IPS-NIHi11 (cell line): Measurements from ENCODE around the gene TOM1L2.
A peak's percentile ranks its signal among the peaks of the same experiment; 100 is the strongest.
"Not testable (repeated sequence)": the region's sequence is repeated elsewhere in the genome, so short reads cannot be mapped to it uniquely, and the experiment has no call there.

Experiments used
- DNase-seq: peaks from one replicate; pipeline ENCODE4 v3.0.0; 2012; ENCODE audit warnings: mixed read lengths, low spot score

TOM1L2 gene

DNA sequence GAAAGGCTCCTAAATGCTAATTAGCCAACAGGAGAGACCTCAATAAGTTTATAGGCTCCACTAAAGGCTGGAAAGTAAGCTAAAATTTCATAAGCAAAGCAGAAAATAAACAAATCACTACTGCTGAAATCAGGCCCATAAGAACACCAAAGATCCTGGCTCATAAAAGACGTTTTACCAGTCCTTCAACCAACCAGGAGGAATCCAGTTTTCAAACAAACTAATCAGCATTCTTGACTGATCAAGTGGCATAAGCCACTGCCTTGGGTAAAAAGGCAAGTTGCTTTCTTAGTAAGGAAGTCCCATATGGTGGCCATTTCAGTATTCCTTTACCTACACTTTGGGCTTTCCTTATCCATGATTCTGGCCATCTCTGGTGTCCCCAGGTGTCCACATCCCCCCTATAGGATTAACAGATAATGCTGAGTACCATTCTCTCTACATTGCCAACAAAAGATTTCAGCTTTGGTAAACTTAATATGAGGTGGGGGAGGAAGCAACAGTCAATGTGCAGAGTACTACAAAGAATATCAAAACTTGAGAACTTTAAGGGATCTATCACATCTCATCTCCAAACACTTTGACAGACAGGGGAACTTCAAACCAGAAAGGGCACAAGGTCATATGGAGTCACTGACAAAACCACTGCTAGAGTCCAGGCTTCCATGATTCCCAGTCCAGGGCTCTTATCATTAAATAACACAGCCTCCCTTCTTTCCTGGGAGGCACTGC, 1.3 kb downstream of the TOM1L2 start:
- DNase-seq, result no peak

DNA sequence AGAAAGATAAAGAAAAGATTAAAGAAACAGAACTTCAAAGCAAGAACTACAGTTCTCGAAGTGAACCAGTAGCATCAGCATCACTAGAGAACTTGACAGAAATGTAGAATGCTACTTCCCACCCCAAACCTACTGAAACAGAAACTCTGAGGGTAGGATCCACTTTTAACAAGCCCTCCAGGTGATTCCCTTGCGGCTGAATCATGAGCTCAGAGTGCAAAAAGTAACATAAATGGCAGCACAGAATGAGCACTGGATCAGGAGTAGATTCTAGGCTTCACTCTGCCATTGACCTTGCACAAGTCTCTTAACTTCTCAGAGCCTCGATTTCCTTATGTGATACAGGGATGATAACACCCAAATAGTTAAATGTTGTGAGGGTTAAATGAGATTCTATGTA, 5.8 kb downstream of the TOM1L2 start:
- no peak for DNase-seq

DNA sequence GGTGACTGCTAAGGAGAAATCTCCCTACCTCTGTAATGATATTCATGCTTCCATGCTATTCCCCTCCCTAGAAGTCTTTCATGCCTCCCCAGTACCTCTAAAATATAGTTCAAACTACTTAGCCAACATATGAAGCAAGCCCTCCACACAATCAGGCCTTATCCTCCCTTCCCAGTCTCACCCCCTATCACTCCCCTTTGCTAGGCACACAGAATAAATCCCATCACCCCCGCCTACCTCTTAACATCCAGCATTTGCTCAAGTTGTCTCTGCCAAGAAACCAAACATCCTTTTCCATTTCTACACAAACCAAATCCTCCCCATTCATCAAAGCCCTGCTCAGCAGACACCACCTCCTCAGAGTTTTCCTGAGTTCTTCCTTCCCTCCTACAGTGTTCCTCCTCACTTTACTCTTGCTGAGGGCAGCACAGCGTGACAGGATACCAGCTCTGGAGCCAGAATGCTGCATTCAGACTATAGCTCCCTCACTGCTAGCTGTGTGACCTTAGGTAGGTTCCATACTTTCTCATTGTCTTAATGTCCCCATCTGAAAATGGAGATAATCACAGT, 7.0 kb downstream of the TOM1L2 start:
- DNase-seq, result no peak

DNA sequence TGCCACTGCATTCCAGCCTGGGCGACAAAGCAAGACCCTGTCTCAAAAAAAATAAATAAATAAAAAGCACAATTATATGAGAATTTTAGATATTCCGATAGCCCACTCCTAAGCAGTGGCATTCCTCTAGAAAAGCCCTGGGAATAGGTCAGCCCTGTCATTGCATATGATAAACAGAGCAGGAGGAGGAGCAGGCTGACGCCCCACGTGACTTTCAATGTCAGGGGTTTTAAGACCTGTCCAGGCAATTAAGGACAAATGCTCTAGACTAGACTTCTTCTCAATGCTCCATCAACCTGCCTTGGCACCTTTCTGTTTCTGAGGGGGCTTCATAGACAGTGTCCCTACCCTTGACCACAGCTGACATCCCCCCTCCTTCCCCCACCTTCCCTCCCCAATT, 7.5 kb downstream of the TOM1L2 start:
- DNase-seq, result no peak

DNA sequence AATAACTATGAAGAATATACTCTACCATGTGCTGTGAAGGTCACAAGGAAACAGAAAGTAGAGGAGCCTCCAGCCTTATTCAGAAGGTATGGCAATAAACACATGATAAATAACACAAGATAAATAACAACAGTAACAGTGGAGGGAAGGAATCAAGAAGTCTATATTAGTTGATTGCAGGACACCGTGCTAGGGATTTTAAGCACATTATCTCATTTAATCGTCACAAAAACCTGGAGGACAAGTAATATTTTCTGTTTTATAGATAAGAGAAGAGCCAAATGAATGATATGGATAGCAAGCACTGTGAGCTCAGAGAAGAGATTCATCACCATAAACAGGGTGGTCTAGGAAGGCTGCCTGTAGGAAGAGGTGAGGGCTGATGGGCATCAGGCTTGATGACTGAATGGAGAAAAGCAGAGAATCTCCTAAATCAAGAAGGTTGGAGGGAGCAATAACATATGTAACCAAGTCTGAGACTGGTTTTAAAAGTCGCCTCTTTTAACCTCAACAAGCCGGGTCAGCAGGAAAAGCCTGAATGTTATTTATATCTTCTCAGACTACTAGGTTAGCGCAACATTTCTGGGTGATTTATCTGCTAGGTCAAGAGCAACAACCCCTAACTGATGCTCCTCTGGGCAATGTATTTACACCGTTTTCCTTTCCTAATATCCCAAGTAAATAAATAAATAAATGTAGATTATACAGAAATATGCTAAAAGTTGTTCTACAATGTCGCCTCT, 8.3 kb downstream of the TOM1L2 start:
- DNase-seq, result no peak

DNA sequence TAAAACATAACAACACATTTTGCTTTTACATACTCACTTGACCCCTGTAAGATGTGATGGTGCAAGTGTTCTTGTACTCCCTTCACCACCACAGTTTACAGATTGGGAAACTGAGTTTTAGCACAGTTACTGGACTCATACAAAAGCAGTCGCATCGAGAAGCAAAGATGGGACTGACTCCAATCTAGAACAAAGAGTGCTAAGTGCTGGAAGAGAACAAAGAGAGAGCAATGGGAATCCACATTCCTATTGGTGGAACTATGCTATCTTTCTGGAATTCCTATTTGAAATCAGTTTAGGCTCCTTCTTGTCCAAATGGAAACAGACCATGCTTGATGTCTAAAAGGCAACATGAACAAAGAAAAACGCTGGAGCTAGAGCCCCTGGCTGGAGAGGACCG, 9.1 kb downstream of the TOM1L2 start:
- DNase-seq, result no peak

DNA sequence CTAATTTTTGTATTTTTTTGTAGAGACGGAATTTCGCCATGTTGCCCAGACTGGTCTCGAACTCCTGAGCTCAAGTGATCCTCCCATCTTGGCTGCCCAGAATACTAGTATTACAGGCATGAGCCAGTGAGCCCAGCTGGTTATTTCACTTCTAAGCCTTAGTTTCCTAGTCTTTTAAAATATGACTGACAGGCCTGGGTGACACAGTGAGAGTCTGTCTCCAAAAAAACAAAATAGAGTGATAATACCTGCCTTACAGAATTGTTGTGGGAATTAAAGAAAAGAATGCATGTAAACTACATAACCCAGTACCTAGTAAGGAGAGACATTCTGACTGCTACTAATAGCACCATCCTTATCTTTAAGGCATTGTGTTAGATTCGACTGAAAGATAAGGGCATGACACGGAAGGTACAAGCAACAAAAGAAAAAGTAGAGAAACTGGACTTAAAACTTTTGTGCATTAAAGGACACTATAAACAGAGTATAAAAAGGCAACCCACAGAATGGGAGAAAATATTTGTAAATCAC, 11.6 kb downstream of the TOM1L2 start:
- no peak for DNase-seq

DNA sequence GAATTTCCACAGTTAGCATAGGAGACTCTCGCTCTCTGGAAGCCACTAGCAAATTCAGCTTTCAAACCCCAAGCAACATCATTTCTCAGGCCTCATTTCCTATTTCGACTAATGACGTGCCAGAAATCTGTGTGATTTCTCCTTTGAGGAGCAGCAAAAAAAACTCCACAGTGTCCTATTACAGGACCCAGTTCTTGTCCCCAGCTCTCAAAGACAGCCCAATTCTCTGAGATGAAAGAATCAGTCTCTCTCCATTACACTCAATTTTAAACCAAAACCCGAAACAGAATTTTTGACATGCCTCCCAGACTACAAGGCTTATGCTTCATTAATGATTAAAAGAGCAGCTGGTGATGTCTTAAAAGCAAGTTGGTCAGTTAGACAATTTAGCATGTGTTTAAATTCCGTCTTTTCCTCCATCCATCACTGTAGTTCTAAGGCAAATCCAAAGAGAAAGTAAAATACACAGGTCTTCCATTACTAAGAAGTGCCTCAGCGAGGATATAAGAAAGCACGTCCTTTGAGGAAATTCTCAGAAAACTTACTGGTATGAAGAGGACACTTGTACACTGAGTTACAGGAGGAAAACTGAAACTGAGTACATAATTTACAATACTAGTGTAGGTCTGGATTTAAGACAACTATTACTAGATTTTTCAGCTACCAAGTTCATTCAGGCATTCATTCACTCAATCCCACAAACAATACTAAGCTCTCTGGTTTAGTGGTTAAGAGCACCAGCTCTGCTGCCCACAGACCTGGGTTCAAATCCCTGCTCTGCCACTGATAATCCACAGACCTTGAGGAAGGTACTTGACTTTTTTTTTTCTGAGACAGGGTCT, 12.5 kb downstream of the TOM1L2 start:
- no peak for DNase-seq

DNA sequence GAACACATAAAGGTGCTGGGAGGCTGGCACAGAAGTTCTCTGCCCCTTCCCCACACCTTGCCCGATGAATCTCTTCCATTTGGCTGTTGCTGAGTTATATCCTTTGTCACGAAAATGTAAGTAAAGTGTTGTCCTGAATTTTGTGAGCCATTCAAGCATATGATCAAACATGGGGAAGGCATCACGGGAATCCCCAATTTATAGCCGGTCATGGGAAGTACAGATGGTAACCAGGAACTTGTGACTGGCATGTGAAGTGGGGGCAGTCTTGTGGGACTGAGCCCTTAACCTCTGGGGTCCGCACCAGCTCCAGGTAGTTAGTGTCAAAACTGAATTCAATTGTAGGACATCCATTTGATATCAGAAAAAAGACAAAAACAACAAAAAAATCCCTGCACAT, 13.2 kb downstream of the TOM1L2 start:
- no peak for DNase-seq

DNA sequence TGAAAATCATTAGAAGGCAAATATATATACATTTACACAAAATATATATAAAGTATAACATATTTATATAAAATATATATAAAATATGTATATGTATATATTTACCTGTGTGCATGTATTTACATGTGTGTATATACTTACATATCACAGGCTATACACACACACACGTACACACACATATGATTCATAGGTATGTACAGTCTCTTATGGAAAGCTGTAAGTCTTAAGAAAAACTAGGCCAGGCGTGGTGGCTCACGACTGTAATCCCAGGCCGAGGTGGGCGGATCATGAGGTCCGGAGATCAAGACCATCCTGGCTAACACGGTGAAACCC, 14.7 kb downstream of the TOM1L2 start:
- DNase-seq, result no peak

DNA sequence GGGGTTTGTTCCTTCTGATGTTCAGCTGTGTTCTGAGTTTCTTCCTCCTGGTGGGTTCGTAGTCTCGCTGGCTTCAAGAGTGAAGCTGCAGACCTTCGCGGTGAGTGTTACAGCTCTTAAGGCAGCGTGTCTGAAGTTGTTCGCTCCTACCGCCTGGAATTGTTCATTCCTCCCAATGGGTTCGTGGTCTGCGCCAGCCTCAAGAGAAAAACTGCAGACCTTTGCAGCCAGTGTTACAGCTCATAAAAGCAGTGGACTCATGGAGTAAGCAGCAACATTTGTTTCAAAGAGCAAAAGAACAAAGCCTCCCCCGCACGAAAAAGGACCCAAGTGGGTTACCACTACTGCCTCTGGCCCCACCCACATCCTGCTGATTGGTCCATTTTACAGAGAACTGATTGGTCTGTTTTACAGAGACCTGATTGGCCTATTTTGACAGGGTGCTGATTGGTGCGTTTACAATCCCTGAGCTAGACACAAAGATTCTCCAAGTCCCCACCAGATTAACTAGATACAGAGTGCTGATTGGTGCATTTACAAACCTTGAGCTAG, 16.3 kb downstream of the TOM1L2 start:
- not testable (repeated sequence) for DNase-seq

DNA sequence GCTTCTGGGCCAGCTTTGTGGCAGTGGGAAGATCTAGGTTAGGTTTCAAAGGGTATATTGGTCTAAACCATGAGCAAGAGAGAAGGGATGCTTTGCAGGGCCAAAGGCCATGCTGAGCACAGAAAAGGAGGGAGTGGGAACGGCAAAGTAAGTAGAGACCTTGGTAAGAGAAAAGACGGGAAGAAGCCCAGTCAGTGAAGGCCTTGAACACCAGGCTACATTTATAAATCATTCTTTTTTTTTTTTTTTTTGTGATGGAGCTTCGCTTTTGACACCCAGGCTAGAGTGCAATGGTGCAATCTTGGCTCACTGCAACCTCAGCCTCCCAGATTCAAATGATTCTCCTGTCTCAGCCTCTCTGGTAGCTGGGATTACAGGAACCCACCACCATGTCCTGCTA, 18.1 kb downstream of the TOM1L2 start:
- no peak for DNase-seq

DNA sequence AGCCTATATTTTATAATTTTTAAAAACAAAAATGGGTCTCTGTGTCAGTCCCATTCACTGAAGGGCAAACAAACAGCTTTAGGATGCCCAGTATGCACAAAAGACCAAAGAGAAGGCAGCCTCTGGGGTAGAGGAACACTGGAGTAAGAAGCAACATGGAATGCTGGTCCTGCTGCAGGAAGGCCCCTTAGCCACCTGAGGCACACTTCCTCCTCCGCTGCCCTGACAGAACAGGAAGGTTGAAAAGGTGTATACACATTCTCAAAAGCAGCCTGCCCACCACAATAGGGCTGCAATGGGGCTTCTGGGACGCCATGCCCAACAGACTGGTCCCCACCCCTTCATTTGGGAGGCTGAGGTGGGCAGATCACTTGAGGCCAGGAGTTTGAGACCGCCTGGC, 19.5 kb downstream of the TOM1L2 start:
- DNase-seq, result peak; percentile 51

DNA sequence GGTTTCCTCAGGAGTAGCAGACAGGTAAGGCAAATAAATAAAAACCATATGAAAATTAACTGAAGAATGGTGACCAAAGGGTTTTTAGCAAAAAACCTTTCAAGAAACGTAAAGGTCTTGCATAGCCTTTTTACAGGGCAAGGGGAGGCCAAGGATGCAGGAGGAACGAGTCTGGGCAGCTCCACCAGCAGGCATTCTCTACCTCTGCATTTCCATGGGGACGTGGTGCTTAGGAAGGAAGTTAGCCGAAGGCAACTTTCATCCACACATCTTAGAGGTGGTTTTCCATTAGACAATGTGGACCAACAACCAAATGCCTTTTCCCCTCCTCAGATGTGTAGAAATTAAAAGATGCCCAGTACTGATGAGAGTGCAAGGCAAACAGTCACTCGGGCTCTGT, 20.7 kb downstream of the TOM1L2 start:
- DNase-seq, result no peak

DNA sequence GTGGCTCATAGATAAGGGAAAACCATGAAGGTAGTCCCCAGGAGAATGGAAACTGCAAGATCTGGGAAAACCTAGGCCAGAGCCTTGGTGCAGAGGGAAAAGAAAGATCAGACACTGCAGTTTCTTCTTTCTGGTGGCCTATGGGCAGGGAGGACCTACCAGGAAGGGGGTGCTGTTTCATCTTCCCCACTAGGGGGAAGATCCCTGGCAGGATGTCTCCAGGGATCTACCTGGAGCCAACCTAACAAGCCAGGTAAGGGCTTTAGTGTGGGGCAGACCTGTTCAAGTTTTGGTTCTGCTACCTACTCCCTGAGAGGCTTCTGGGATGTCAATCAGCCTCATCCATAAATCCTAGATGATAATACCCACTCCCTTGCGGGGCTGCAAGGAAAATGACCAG, 21.4 kb downstream of the TOM1L2 start:
- peak; percentile 37 for DNase-seq

DNA sequence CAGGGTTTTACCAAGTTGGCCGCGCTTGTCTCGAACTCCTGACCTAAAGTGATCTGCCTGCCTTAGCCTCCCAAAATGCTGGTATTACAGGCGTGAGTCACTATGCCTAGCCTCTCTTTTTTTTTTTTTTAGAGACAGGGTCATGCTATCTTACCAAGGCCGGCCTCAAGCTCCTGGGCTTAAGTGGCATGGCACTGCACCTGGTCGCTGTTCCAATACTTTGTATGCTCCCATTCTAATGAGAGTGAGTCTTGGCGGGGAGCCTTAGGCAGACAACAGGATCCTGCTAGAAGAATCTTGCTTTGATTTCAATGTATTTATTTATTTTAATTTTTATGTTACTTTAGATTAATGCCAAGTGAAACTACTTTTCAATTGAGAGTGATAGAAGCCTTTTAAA, 21.9 kb downstream of the TOM1L2 start:
- DNase-seq, result no peak

DNA sequence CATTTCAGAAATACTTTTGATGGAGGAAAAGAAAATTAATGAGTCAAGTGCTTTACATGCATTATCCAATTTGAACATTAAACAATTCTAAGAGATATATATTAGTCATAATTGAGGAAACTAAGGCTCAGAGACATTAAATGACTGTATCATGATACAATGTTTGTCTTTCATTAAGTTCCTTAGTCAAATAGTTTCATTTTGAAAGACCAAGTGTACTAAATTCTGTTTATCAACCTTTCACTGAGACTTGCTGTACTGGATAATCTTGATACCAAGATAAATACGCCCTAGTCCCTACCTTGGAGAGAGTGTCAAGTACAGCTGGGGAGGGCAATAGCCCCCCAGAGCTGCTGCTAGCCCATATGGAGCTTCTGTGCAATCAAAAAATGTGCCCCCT, 24.2 kb downstream of the TOM1L2 start:
- no peak for DNase-seq

DNA sequence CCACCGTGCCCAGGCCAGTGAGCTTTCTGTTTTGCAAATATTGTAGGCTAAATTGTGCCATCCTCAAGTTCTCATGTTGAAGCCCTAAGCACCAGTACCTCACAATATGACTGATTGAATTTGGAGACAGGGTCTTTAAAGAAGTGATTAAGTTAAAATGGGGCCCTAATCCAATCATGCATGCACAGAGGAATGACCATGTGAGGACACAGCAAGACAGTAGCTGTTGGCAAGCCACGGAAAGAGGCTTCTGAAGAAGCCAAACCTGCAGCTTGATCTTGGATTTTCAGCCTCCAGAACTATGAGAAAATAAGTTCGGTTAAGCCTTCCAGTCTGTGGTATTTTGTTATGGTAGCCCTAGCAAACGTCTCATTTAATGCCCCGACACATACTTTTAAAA, 24.9 kb downstream of the TOM1L2 start:
- DNase-seq, result no peak

DNA sequence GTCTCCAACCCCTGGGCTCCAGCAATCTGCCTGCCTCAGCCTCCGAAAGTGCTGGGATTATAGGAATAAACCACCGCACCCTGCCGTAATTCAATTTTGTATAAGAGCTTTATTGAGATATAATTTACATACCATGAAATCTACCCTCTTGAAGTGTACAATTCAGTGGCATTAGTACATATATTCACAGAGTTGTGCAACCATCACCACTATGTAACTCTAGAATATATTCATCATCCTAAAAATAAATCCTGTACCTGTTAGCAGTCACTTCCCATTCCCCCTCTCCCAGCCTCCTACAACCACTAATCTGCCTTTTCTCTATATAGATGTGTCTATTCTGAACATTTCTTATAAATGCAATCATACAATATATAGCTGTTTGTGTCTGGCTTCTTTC, 26.1 kb downstream of the TOM1L2 start:
- DNase-seq, result no peak

DNA sequence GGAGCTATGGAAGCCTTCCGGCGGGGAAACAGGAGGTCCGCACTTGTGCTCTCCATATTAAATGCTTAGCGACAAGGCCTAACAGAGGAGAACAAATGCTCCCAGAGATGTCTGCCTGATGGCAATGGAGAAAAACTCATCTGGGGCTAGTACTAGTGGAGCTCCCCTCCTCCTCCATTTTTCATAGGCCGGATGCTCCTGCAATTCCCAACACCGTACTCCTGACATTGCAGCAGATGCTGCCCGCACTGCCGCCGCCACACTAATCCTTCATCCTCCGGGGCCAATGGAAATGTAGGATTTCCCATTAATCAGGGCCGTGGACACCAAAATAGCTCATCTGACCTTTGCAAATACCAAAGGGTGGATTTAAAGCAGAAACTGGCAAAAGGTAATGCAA, 27.5 kb downstream of the TOM1L2 start:
- no peak for DNase-seq

DNA sequence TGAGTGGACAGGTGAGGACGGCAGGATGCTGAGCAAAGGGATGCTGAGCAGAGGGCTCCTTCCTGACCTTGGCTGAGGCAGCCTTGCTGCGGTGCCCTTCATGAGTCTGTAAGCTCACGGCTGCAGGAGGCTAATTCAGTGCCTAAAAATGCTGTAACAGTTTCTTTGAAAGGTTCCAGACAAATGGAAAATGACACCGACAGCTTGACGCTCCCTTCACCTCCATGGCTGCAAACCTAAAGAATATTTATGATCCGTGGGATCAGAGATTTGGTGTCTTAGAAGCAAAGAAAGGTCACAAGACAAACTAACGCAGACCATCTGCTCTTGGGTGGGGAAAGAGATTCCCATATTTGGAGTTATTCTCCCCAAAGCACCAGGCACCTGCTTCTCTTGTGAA, 28.0 kb downstream of the TOM1L2 start:
- no peak for DNase-seq

DNA sequence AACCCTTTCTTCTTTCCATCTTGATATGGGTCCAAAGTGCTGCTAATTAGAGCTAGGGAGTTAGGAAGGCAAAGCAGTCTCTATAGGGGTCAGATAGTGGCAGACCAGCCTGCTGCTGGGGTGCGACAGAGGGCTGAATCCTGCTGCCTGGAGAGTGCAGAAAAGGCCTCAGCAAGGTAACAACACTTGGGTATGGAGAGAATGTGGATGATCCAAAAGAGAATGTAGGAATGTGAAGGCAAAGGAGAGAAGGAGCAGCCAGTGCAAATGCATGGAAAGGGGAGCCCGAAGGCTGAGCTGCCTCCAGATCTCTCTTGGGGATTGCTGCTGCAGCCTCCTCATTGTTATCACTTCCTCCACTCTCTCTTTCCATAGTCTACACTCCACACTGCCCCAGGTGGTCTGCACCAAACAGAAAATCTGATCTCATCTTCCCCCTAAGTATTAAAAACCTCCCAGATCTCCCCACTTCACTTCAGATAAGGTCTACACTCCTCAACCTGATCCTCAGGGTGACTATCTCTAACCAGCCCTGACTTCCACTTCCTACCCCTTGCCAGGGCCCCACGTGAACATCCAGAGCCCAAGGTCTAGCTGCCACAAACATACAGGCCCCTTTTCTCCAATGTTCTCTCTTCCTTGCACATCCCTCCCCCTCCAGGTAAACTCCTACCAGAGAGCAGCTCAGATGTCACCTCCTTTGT, 28.8 kb downstream of the TOM1L2 start:
- DNase-seq, result no peak
